AG10803 (cell line): ENCODE data around the gene EVL.

Experiments used
- DNase-seq: peaks from one replicate; pipeline ENCODE4 v3.0.0; 2010; ENCODE audit warnings: low read depth
- H3K4me3 ChIP-seq: 2 replicates; pipeline ENCODE4 v1.5.1; 2011; ENCODE audit warnings: mild to moderate bottlenecking, low read length, control low read depth
- CTCF ChIP-seq: conservative IDR thresholded peaks from 2 replicates; pipeline ENCODE4 v1.5.1; 2011; ENCODE audit warnings: mild to moderate bottlenecking, low read length, control low read depth, inconsistent platforms

Gene EVL

GRCh38 chr14:100031506-100032281, 33.5 kb upstream of the EVL start:
- peak overlapping the region; percentile 63 for H3K4me3 ChIP-seq
- TF ChIP-seq CTCF = peak; percentile 20; the same call in 1 of the 2 replicates
- DNase-seq = peak; percentile 98

DNA sequence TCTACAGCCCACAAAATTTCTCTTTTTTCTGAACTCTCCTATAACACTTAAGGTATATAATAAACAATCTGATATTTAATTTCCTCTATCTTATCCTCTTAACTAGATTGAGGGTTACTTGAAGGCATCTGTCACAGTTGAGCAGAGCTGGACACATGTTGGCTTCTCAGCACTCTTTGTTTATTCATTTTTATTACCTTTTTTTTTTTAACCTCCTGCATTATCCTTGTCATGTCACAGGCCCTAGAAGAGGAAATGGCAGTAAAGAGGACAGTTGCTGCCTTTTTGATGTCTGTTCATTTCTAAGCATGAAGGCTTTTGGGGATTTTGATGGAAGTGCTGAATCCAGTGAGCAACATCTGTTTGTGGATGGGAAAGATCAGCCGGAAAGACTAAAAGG, 32.5 kb upstream of the EVL start:
- DNase-seq = no peak
- H3K4me3 ChIP-seq = no peak overlapping the region
- TF ChIP-seq CTCF = no peak

- no peak overlapping the region for H3K4me3 ChIP-seq
- no peak for DNase-seq
- no peak for TF ChIP-seq CTCF
Measured at GRCh38 chr14:100033347-100034075, 31.7 kb upstream of the EVL start.

- TF ChIP-seq CTCF = no peak
- no peak for DNase-seq
- no peak overlapping the region for H3K4me3 ChIP-seq
Measured at GRCh38 chr14:100034468-100034867, 30.8 kb upstream of the EVL start.

GRCh38 chr14:100034961-100035500, 30.2 kb upstream of the EVL start:
- no peak for TF ChIP-seq CTCF
- H3K4me3 ChIP-seq = no peak overlapping the region
- no peak for DNase-seq

DNA sequence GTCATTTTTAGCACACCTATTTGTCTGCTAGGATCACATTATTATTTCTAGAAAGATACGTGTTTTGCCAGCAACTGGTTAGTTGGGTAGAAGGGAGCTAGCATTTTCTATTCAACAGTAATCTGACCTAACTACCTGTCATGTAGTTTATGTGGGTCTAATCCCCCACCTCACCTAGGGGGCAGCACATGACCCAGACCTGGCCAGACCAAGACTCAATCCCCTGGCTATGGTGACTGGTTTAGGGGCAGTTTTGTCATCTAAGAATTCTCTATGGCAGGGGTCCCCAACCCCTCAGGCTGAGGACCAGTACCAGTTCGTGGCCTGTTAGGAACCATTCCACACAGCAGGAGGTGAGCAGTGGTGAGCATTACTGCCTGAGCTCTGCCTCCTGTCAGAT, 29.5 kb upstream of the EVL start:
- DNase-seq = no peak
- no peak for TF ChIP-seq CTCF

GRCh38 chr14:100037353-100037752, 27.9 kb upstream of the EVL start:
- no peak overlapping the region for H3K4me3 ChIP-seq
- TF ChIP-seq CTCF = no peak
- peak; percentile 54 for DNase-seq

More for the DNA sequence above, 29.5 kb upstream of the EVL start:
- no peak overlapping the region for H3K4me3 ChIP-seq
